ENCODE data around the gene PTBP1. TPM values are rescaled to one million over a fixed set of nuclear protein-coding genes. Genes with fewer than 3 reads are reported as not detected.

The PTBP1 gene
- total and polyA plus RNA-seq, 2 of the 13 experiments (the other 11 are each of a cell fraction or from before 2014, with no cell fraction given) = 195 to 288 TPM

GRCh38 chr19:778910-779653 lies 18.2 kb upstream of the PTBP1 start (continued):
- TF ChIP-seq ZNF496 (CRISPR knock-in tag; IDR thresholded peaks at IDR 0.05; ENCODE audit: insufficient replicate concordance) = no peak
- no peak for TF ChIP-seq ZNF3 (CRISPR knock-in tag; IDR thresholded peaks at IDR 0.05)
- peak; percentile 78; the same call in 1 of the 2 replicates for TF ChIP-seq YEATS2 (CRISPR knock-in tag; IDR thresholded peaks at IDR 0.05; ENCODE audit: borderline replicate concordance)
- TF ChIP-seq STAG1 (CRISPR knock-in tag; IDR thresholded peaks at IDR 0.05) = no peak; the same call in 1 of the 2 replicates
- 0 out of 2 replicates have a peak, but pooled peaks have one; percentile 55 for TF ChIP-seq FLYWCH1 (CRISPR knock-in tag; IDR thresholded peaks at IDR 0.05)
- TF ChIP-seq ZNF773 (CRISPR knock-in tag; IDR thresholded peaks at IDR 0.05; ENCODE audit: borderline replicate concordance) = 0 out of 2 replicates have a peak, but pooled peaks have one; percentile 62
- no peak for TF ChIP-seq HOXA7 (CRISPR knock-in tag; IDR thresholded peaks at IDR 0.05)
- no peak for TF ChIP-seq JARID2 (CRISPR knock-in tag; IDR thresholded peaks at IDR 0.05; ENCODE audit: insufficient replicate concordance)
- peak; percentile 91 for TF ChIP-seq ZSCAN12 (CRISPR knock-in tag; IDR thresholded peaks at IDR 0.05)
- TF ChIP-seq, protein P1, sequence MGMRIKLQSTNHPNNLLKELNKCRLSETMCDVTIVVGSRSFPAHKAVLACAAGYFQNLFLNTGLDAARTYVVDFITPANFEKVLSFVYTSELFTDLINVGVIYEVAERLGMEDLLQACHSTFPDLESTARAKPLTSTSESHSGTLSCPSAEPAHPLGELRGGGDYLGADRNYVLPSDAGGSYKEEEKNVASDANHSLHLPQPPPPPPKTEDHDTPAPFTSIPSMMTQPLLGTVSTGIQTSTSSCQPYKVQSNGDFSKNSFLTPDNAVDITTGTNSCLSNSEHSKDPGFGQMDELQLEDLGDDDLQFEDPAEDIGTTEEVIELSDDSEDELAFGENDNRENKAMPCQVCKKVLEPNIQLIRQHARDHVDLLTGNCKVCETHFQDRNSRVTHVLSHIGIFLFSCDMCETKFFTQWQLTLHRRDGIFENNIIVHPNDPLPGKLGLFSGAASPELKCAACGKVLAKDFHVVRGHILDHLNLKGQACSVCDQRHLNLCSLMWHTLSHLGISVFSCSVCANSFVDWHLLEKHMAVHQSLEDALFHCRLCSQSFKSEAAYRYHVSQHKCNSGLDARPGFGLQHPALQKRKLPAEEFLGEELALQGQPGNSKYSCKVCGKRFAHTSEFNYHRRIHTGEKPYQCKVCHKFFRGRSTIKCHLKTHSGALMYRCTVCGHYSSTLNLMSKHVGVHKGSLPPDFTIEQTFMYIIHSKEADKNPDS (CRISPR knock-in tag; IDR thresholded peaks at IDR 0.05) = 0 out of 2 replicates have a peak, but pooled peaks have one; percentile 63
- TF ChIP-seq, protein P2, sequence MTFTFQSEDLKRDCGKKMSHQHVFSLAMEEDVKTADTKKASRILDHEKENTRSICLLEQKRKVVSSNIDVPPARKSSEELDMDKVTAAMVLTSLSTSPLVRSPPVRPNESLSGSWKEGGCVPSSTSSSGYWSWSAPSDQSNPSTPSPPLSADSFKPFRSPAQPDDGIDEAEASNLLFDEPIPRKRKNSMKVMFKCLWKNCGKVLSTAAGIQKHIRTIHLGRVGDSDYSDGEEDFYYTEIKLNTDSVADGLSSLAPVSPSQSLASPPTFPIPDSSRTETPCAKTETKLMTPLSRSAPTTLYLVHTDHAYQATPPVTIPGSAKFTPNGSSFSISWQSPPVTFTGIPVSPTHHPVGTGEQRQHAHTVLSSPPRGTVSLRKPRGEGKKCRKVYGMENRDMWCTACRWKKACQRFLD (CRISPR knock-in tag; IDR thresholded peaks at IDR 0.05; ENCODE audit: borderline replicate concordance) = peak; percentile 87; the same call in 1 of the 2 replicates
- TF ChIP-seq ZNF772 (CRISPR knock-in tag; IDR thresholded peaks at IDR 0.05) = peak; percentile 71; the same call in 1 of the 2 replicates
- TF ChIP-seq, protein P3, sequence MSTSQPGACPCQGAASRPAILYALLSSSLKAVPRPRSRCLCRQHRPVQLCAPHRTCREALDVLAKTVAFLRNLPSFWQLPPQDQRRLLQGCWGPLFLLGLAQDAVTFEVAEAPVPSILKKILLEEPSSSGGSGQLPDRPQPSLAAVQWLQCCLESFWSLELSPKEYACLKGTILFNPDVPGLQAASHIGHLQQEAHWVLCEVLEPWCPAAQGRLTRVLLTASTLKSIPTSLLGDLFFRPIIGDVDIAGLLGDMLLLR (CRISPR knock-in tag; IDR thresholded peaks at IDR 0.05) = no peak; the same call in 1 of the 2 replicates
- TF ChIP-seq ZNF281 (CRISPR knock-in tag; IDR thresholded peaks at IDR 0.05; ENCODE audit: borderline replicate concordance) = peak; percentile 62; the same call in 1 of the 2 replicates
- peak; percentile 91 for TF ChIP-seq TP53 (CRISPR knock-in tag; conservative IDR thresholded peaks at IDR 0.05)
- TF ChIP-seq ZSCAN30 (CRISPR knock-in tag; IDR thresholded peaks at IDR 0.05) = no peak
- TF ChIP-seq ELF4 (CRISPR knock-in tag; IDR thresholded peaks at IDR 0.05; ENCODE audit: borderline replicate concordance) = no peak
- TF ChIP-seq ZBTB42 (CRISPR knock-in tag; IDR thresholded peaks at IDR 0.05) = no peak
- TF ChIP-seq, protein P4, sequence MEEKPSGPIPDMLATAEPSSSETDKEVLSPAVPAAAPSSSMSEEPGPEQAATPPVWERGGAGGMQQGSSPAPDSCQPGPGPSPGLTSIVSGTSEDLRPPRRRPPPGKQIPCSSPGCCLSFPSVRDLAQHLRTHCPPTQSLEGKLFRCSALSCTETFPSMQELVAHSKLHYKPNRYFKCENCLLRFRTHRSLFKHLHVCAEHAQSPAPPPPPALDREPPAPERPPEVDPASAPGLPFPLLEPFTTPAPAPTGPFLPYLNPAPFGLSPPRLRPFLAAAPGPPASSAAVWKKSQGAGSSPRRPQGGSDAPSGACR (CRISPR knock-in tag; IDR thresholded peaks at IDR 0.05) = no peak
- TF ChIP-seq ATF2 (CRISPR knock-in tag; IDR thresholded peaks at IDR 0.05) = peak; percentile 79
